ENCODE results near the gene KCNQ5. TPM values are rescaled to one million over a fixed set of nuclear protein-coding genes. Genes with fewer than 3 reads are reported as not detected.

The KCNQ5 gene
- total RNA-seq, 1 experiment from 2014 or later = 0.07 TPM

DNA sequence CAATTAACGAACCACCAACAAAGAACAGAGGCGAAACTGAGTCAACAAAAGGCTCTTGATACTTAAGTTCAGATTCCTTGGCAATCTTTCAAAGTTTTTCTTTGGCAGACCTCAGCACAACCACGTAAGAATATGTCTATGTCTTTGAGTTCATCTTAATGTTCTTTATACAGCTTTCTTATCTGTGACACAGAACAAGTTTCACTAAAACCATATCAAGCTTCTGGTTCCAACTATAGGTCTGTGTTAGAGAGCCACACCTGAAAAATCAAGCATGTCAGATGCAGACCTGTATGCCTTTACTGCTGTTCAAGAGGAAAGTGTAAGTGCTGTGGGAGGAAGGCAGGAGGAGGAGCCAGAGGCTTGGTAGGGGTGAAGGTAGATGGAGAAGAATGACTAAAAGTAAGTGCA is 332.1 kb downstream of the KCNQ5 start:
- H3K9me3 ChIP-seq (ENCODE audit: control insufficient read depth, low read depth, low read length) = no peaks in the 10 kb centered on the region
- no peaks in the 10 kb centered on the region for H3K36me3 Mint-ChIP-seq (ENCODE audit: insufficient read depth in 1 of 3, low read depth in 3 of 3)
- no peak overlapping the region for H4K8ac ChIP-seq (replicated peaks; ENCODE audit: insufficient read length, low read depth, low read length)
- no peak overlapping the region for H2BK120ac ChIP-seq (ENCODE audit: low read depth, low read length, poor library complexity, severe bottlenecking)
- no peak overlapping the region for H3K18ac ChIP-seq (ENCODE audit: insufficient read length, low read depth, low read length)
- H3K9me3 Mint-ChIP-seq = no peaks in the 10 kb centered on the region
- peaks cover 2% of the 10 kb centered on the region; the same call in 1 of the 2 replicates for H3K4me1 ChIP-seq (ENCODE audit: insufficient read depth, low read length)
- H2BK15ac ChIP-seq (ENCODE audit: low read depth, low read length) = no peak overlapping the region
- no peaks in the 10 kb centered on the region for H4K20me1 ChIP-seq (ENCODE audit: control insufficient read depth, insufficient read depth, insufficient read length)
- H3K4me2 ChIP-seq (ENCODE audit: insufficient read depth, insufficient read length, low read length) = no peak overlapping the region
- no peak overlapping the region for H3T11ph ChIP-seq (ENCODE audit: low read length)
- no peaks in the 10 kb centered on the region for H3K79me2 ChIP-seq (ENCODE audit: insufficient read depth, low read length)
- H2BK20ac ChIP-seq (ENCODE audit: low read depth, low read length, poor library complexity, severe bottlenecking) = no peak overlapping the region
- no peak for DNase-seq
- no peak overlapping the region for H2BK12ac ChIP-seq (ENCODE audit: insufficient read length, low read depth, low read length)
- H3K9ac ChIP-seq (ENCODE audit: extremely low read depth, insufficient read length, low read length) = no peak overlapping the region
- H3K23ac ChIP-seq (ENCODE audit: insufficient read length, low read depth, low read length) = no peak overlapping the region
- H3K27ac Mint-ChIP-seq = no peak overlapping the region
- WGBS (ENCODE audit: extremely low coverage, insufficient read length, low lambda C conversion rate) = no CpG with 5 or more reads among the region's 3 CpGs
- no peak overlapping the region for H4K91ac ChIP-seq (ENCODE audit: insufficient read length, low read depth, low read length)
- H3K79me1 ChIP-seq (ENCODE audit: insufficient read depth, low read depth, low read length, poor library complexity, severe bottlenecking) = no peaks in the 10 kb centered on the region
- H3K4ac ChIP-seq (ENCODE audit: low read depth, low read length) = no peak overlapping the region
- H2AFZ ChIP-seq (ENCODE audit: low read length) = no peak overlapping the region
- no peaks in the 10 kb centered on the region for H3K27me3 Mint-ChIP-seq (ENCODE audit: low read depth)
- H2BK5ac ChIP-seq (ENCODE audit: insufficient read length, low read length) = no peak overlapping the region
- TF ChIP-seq, protein P1, sequence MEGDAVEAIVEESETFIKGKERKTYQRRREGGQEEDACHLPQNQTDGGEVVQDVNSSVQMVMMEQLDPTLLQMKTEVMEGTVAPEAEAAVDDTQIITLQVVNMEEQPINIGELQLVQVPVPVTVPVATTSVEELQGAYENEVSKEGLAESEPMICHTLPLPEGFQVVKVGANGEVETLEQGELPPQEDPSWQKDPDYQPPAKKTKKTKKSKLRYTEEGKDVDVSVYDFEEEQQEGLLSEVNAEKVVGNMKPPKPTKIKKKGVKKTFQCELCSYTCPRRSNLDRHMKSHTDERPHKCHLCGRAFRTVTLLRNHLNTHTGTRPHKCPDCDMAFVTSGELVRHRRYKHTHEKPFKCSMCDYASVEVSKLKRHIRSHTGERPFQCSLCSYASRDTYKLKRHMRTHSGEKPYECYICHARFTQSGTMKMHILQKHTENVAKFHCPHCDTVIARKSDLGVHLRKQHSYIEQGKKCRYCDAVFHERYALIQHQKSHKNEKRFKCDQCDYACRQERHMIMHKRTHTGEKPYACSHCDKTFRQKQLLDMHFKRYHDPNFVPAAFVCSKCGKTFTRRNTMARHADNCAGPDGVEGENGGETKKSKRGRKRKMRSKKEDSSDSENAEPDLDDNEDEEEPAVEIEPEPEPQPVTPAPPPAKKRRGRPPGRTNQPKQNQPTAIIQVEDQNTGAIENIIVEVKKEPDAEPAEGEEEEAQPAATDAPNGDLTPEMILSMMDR (conservative IDR thresholded peaks at IDR 0.05) = no peak
- no peaks in the 10 kb centered on the region for H3K27me3 ChIP-seq (ENCODE audit: insufficient read depth, low read length)
- H2AK5ac ChIP-seq (ENCODE audit: insufficient read length, low read length) = no peak overlapping the region
- H3K27ac ChIP-seq (ENCODE audit: insufficient read length, low read depth, low read length) = no peak overlapping the region
- H3K23me2 ChIP-seq (ENCODE audit: insufficient read length, low read depth, low read length, poor library complexity, severe bottlenecking) = no peaks in the 10 kb centered on the region
- no peak overlapping the region for H4K5ac ChIP-seq (ENCODE audit: insufficient read length, low read depth, low read length)
- H3K4me1 Mint-ChIP-seq = peaks cover 7 to 10% of the 10 kb centered on the region in 2 experiments
- H3K14ac ChIP-seq (ENCODE audit: insufficient read depth, low read length) = no peak overlapping the region
- no peak overlapping the region; a peak in 1 of 5 replicates for H3K4me3 Mint-ChIP-seq
- H3K56ac ChIP-seq (ENCODE audit: insufficient read length, low read depth, low read length) = no peak overlapping the region

Data from H9 (cell line).